Fibroblast of skin of right biceps (primary cell): ENCODE data around the gene CAMKK2.

Experiments
- DNase-seq: peaks from one replicate; pipeline ENCODE4 v3.0.0-alpha.2; 2013

The CAMKK2 gene

GRCh38 chr12:121189619-121190155, 106.8 kb downstream of the CAMKK2 start:
- DNase-seq = no peak

- no peak for DNase-seq
These were observed 107.4 kb downstream of the CAMKK2 start for GRCh38 chr12:121189131-121189530.

- no peak for DNase-seq
These were observed 108.3 kb downstream of the CAMKK2 start for GRCh38 chr12:121188227-121188626.
